GM12878 (cell line): Measurements from ENCODE around the gene SMAGP. TPM values are rescaled to one million over a fixed set of nuclear protein-coding genes. Genes with fewer than 3 reads are reported as not detected.

Experiments
- ATAC-seq: fragments of 200-7000 bp; cut with Tn5 transposase; 3 replicates; pipeline ENCODE4 v1.9.1; 2020; ENCODE audit warnings: mild to moderate bottlenecking, moderate library complexity
- BruUV-seq: library from RNA; stranded (reverse); fragments of 400-500 nt; replicated peaks from 2 replicates; lab custom pipeline; 2021; lab: Mats Ljungman, UMichigan
- CTCF ChIA-PET: fragments of 300-600 bp; sonication (Branson Sonifier 250); formaldehyde crosslinking; extraction: SDS; loops from one replicate; lab custom pipeline; 2021; ENCODE audit warnings: inconsistent platforms; lab: Yijun Ruan, JAX
- POLR2A ChIA-PET: fragments of 350-600 bp; formaldehyde crosslinking; extraction: SDS; loops from one replicate; lab custom pipeline; 2021; ENCODE audit warnings: inconsistent platforms; lab: Charles Lee
- RAD21 ChIA-PET: fragments of 300-600 bp; sonication (Branson Sonifier 250); formaldehyde crosslinking; loops from one replicate; lab custom pipeline; 2023; ENCODE audit warnings: antibody characterized with exemption; ENCODE audit not compliant: unreplicated experiment; lab: Charles Lee
- SMC1A ChIA-PET: fragments of 300-600 bp; sonication (Branson Sonifier 250); formaldehyde crosslinking; loops from one replicate; lab custom pipeline; 2023; ENCODE audit not compliant: unreplicated experiment, uncharacterized antibody; lab: Charles Lee
- DNase-seq: peaks from one replicate; pipeline ENCODE4 v3.0.0-alpha.2; 2011; ENCODE audit warnings: low read depth, low spot score
- FAIRE-seq: peaks from 3 replicates; lab custom pipeline; 2011; peaks lifted over from hg19 to GRCh38; lab: Jason Lieb, UNC
- H2AFZ ChIP-seq: 2 replicates; pipeline ENCODE4 v1.6.0; 2011; ENCODE audit warnings: low read depth, low read length, control low read depth; ENCODE audit not compliant: control insufficient read depth
- H3K27ac ChIP-seq: 2 replicates; pipeline ENCODE4 v1.5.1; 2011; ENCODE audit warnings: control low read depth; ENCODE audit not compliant: control insufficient read depth, insufficient read depth
- H3K27me3 ChIP-seq, 2 experiments: replicated peaks in 1 of 2; 2 replicates each; pipeline versions ENCODE4 v1.6.0 to v1.6.1; 2011; ENCODE audit warnings: low read length in 1 of 2; ENCODE audit not compliant: control insufficient read depth in 2 of 2, insufficient read depth in 2 of 2
- H3K36me3 ChIP-seq, 2 experiments: 2 replicates each; pipeline ENCODE4 v1.5.1; 2011; ENCODE audit warnings: low read length in 1 of 2; ENCODE audit not compliant: control insufficient read depth in 2 of 2, insufficient read depth in 2 of 2
- H3K4me1 ChIP-seq: 2 replicates; pipeline ENCODE4 v1.6.1; 2011; ENCODE audit warnings: mild to moderate bottlenecking, low read length, moderate library complexity, mixed read lengths; ENCODE audit not compliant: control insufficient read depth, insufficient read depth
- H3K4me2 ChIP-seq: 2 replicates; pipeline ENCODE4 v1.6.0; 2011; ENCODE audit warnings: control low read depth; ENCODE audit not compliant: control insufficient read depth, insufficient read depth
- H3K4me3 ChIP-seq: fragments of 200-600 bp; sonication (generic); 2 replicates; pipeline ENCODE4 v1.5.1; 2016
- H3K79me2 ChIP-seq: 2 replicates; pipeline ENCODE4 v1.6.0; 2011; ENCODE audit warnings: low read length; ENCODE audit not compliant: control insufficient read depth, insufficient read depth
- H3K9ac ChIP-seq: 2 replicates; pipeline ENCODE4 v1.8.0; 2011; ENCODE audit warnings: low read length, control low read depth, mixed read lengths; ENCODE audit not compliant: control insufficient read depth, insufficient read depth
- H3K9me3 ChIP-seq: replicated peaks from 3 replicates; pipeline ENCODE4 v1.5.1; 2011; ENCODE audit warnings: mild to moderate bottlenecking, low read length; ENCODE audit not compliant: control insufficient read depth, insufficient read depth
- H4K20me1 ChIP-seq: 2 replicates; pipeline ENCODE4 v1.6.0; 2011; ENCODE audit not compliant: control insufficient read depth, insufficient read depth
- BACH1 ChIP-seq: fragments of 450-650 bp; IDR thresholded peaks from 2 replicates; pipeline ENCODE4 v1.6.1; 2017; ENCODE audit warnings: mild to moderate bottlenecking, borderline replicate concordance
- CTCF ChIP-seq, 3 experiments: IDR thresholded peaks in 2 of 3; conservative IDR thresholded peaks in 1 of 3; 2 replicates each; pipeline ENCODE4 v1.5.1; 2011; ENCODE audit warnings: low read depth in 3 of 3, low read length in 3 of 3, mild to moderate bottlenecking in 3 of 3, control low read depth in 2 of 3, moderate library complexity in 2 of 3, inconsistent platforms in 1 of 3, mixed read lengths in 1 of 3; ENCODE audit not compliant: control insufficient read depth in 2 of 3, insufficient read depth in 1 of 3; ENCODE audit errors: extremely low read depth in 1 of 3
- EGR1 ChIP-seq, 2 experiments: IDR thresholded peaks; 1 replicate in 1 of 2; 2 replicates in 1 of 2; pipeline ENCODE4 v1.6.1; 2011 to 2012; ENCODE audit warnings: low read depth in 2 of 2, low read length in 2 of 2, borderline replicate concordance in 1 of 2, mild to moderate bottlenecking in 1 of 2, moderate library complexity in 1 of 2
- ELK1 ChIP-seq: IDR thresholded peaks from 2 replicates; pipeline ENCODE4 v1.6.1; 2012; ENCODE audit warnings: low read depth, low read length, improper control_type of control experiment
- GATAD2B ChIP-seq: fragments of 450-650 bp; conservative IDR thresholded peaks from 2 replicates; pipeline ENCODE4 v1.6.1; 2017; ENCODE audit warnings: low read depth, mild to moderate bottlenecking, moderate library complexity
- HCFC1 ChIP-seq: fragments of 150-350 bp; IDR thresholded peaks from 2 replicates; pipeline ENCODE4 v1.6.1; 2014; ENCODE audit warnings: low read length
- IKZF1 ChIP-seq: fragments of 450-650 bp; conservative IDR thresholded peaks from 2 replicates; pipeline ENCODE4 v1.6.1; 2017; ENCODE audit warnings: antibody characterized with exemption, mild to moderate bottlenecking
- NR2F1 ChIP-seq: fragments of 450-650 bp; conservative IDR thresholded peaks from 2 replicates; pipeline ENCODE4 v1.6.1; 2017; ENCODE audit warnings: mild to moderate bottlenecking
- PBX3 ChIP-seq: IDR thresholded peaks from 2 replicates; pipeline ENCODE4 v1.6.1; 2011; ENCODE audit warnings: mild to moderate bottlenecking, low read depth, low read length, moderate library complexity; ENCODE audit not compliant: insufficient replicate concordance
- POLR2A ChIP-seq: IDR thresholded peaks from 2 replicates; pipeline ENCODE4 v1.6.1; 2011; ENCODE audit warnings: low read depth, mild to moderate bottlenecking, low read length
- RAD21 ChIP-seq: IDR thresholded peaks from 2 replicates; pipeline ENCODE4 v1.6.1; 2011; ENCODE audit warnings: mild to moderate bottlenecking, low read depth, low read length, moderate library complexity; ENCODE audit not compliant: insufficient read depth
- RAD51 ChIP-seq: fragments of 450-650 bp; IDR thresholded peaks from 2 replicates; pipeline ENCODE4 v1.6.1; 2016; ENCODE audit warnings: moderate library complexity, mild to moderate bottlenecking, inconsistent platforms
- RUNX3 ChIP-seq: IDR thresholded peaks from 2 replicates; pipeline ENCODE4 v1.6.1; 2012; ENCODE audit warnings: low read length, inconsistent platforms
- SMC3 ChIP-seq: IDR thresholded peaks from 2 replicates; pipeline ENCODE4 v1.6.1; 2011; ENCODE audit warnings: low read length, improper control_type of control experiment, borderline replicate concordance
- TBL1XR1 ChIP-seq: IDR thresholded peaks from 2 replicates; pipeline ENCODE4 v1.6.1; 2012; ENCODE audit warnings: low read depth, low read length, improper control_type of control experiment
- TCF12 ChIP-seq: IDR thresholded peaks from 2 replicates; pipeline ENCODE4 v1.6.1; 2011; ENCODE audit warnings: low read depth, mild to moderate bottlenecking, low read length
- TCF3 ChIP-seq: IDR thresholded peaks from 2 replicates; pipeline ENCODE4 v1.6.1; 2012; ENCODE audit warnings: low read depth, mild to moderate bottlenecking, low read length, borderline replicate concordance; ENCODE audit not compliant: insufficient read depth
- ZNF217 ChIP-seq: fragments of 450-650 bp; IDR thresholded peaks from 2 replicates; pipeline ENCODE4 v1.6.1; 2017; ENCODE audit warnings: antibody characterized with exemption, mild to moderate bottlenecking
- ZZZ3 ChIP-seq: IDR thresholded peaks from 2 replicates; pipeline ENCODE4 v1.6.1; 2011; ENCODE audit warnings: low read depth; ENCODE audit not compliant: control insufficient read depth, insufficient read length
- WGBS: methylation state at CpG from one replicate; pipeline ENCODE4 v1.1.6; 2016; ENCODE audit warnings: low lambda C conversion rate; ENCODE audit not compliant: insufficient replicate concordance, insufficient coverage; ENCODE audit errors: missing lambda C conversion rate; 5-methylcytosine and 5-hydroxymethylcytosine counted together
- in situ Hi-C: fragments of 300-500 bp; cut with MboI; formaldehyde crosslinking; loops from 9 replicates; pipeline ENCODE4 v1.14.3; 2018; ENCODE audit warnings: mixed read lengths
- intact Hi-C: fragments of 100-400 bp; cut with micrococcal nuclease; formaldehyde crosslinking; loops from one replicate; pipeline ENCODE4 v1.14.2; 2022; ENCODE audit not compliant: unreplicated experiment
- polyA plus RNA-seq, 11 experiments: library from polyadenylated mRNA; depleted of rRNA in 4 of 11; unstranded in 6 of 11; stranded (reverse) in 5 of 11; fragments of >200 nt; fragmentation: Nextera tagmentation in 4 of 11; fragmentation: Illumina TruSeq in 1 of 11; extraction: Ambion mirVana in 4 of 11; extraction: Trizol in 1 of 11; gene quantifications; 1 replicate in 1 of 11; 2 replicates in 10 of 11; pipeline versions ENCODE4 v1.2.1 to v1.2.3, GENCODE V29; 2011 to 2016; ENCODE audit warnings: inconsistent platforms in 2 of 11, missing spikeins in 2 of 11, low read depth in 1 of 11
- total RNA-seq, 4 experiments: library from RNA; depleted of rRNA in 3 of 4; stranded (reverse); fragments of >200 nt in 3 of 4; fragmentation: Illumina TruSeq in 1 of 4; extraction: Trizol in 1 of 4; gene quantifications; 2 replicates each; pipeline versions ENCODE4 v1.2.1 to v1.2.3, GENCODE V29; 2013 to 2021

The SMAGP gene
- total and polyA plus RNA-seq, 10 of the 15 experiments (the other 5 are each of a cell fraction or from before 2014, with no cell fraction given), result 0.42 to 7.1 (median 3.9) TPM

- 3% methylated on average over 42 of the region's 81 CpGs for WGBS
- Histone ChIP-seq H3K9ac (peak overlapping the region; percentile 64), H3K36me3 (no peaks in the 10 kb centered on the region), H3K4me2 (peak overlapping the region; percentile 68), H3K4me1 (peaks cover 4% of the 10 kb centered on the region; the same call in 1 of the 2 replicates), H3K4me3 (peak overlapping the region; percentile 77), H3K9me3 (no peaks in the 10 kb centered on the region), H3K79me2 (no peaks in the 10 kb centered on the region; the same call in 1 of the 2 replicates), H4K20me1 (no peaks in the 10 kb centered on the region), H3K27me3 (no peaks in the 10 kb centered on the region), H2AFZ (peak overlapping the region; percentile 65), H3K27ac (no peak overlapping the region; the same call in 1 of the 2 replicates)
- ATAC-seq, result peak; percentile 66
- intact Hi-C loops, result loop anchor here (2.0 kb wide), 1 partner anchor 45 kb away; the partner anchor contains the start of gene TFCP2
- ChIA-PET CTCF (interaction anchor here (0.9 to 2.0 kb wide), 6 partner anchors 13 to 169 kb away, joined by 4 to 10 read pairs (median 6); partner anchors contain the start of genes DAZAP2 and LETMD1), RAD21 (interaction anchor here (0.5 to 1.9 kb wide), 9 partner anchors 21 to 787 kb away, joined by 3 to 9 read pairs (median 3); partner anchors contain the start of gene DAZAP2), SMC1A (interaction anchor here (1.0 to 1.7 kb wide), 6 partner anchors 12 to 124 kb away, joined by 3 to 8 read pairs (median 4); partner anchors contain the start of gene DAZAP2), POLR2A (interaction anchor here (0.5 to 2.8 kb wide), 8 partner anchors 13 to 205 kb away, joined by 3 to 16 read pairs (median 4); partner anchors contain the start of genes CSRNP2, DAZAP2 and LETMD1)
- DNase-seq, result no peak
- no TSS peak for BruUV-seq
- in situ Hi-C loops, result no loop called here
- no peak for FAIRE-seq
- TF ChIP-seq TCF12 (0 out of 2 replicates have a peak, but pooled peaks have one; percentile 33), EGR1 (IDR thresholded peaks at IDR 0.05; ENCODE audit: borderline replicate concordance in 1 of 2, low read depth in 2 of 2, low read length in 2 of 2) (peak in 1 of 2 experiments; percentile 51; a peak in 1 of 3 replicates), TBL1XR1 (no peak), BACH1 (0 out of 2 replicates have a peak, but pooled peaks have one; percentile 11), POLR2A (peak; percentile 64), RUNX3 (peak; percentile 41), RAD51 (no peak), CTCF (IDR thresholded peaks at IDR 0.05 in 2 of 3, conservative IDR thresholded peaks at IDR 0.05 in 1 of 3; ENCODE audit: control insufficient read depth in 2 of 3, extremely low read depth in 1 of 3, insufficient read depth in 1 of 3, low read depth in 3 of 3, low read length in 3 of 3) (peak; percentile 31 to 52 (median 35); a peak in 4 of 6 replicates), SMC3 (peak; percentile 24; the same call in 1 of the 2 replicates), ZZZ3 (no peak), RAD21 (peak; percentile 47; the same call in 1 of the 2 replicates), ZNF217 (0 out of 2 replicates have a peak, but pooled peaks have one; percentile 23), PBX3 (no peak), TCF3 (0 out of 2 replicates have a peak, but pooled peaks have one; percentile 14), NR2F1 (peak; percentile 27; the same call in 1 of the 2 replicates), HCFC1 (no peak), GATAD2B (peak; percentile 34; the same call in 1 of the 2 replicates), IKZF1 (no peak), ELK1 (no peak)
These were observed 52.9 kb downstream of the SMAGP start for GRCh38 chr12:51217133-51217967.
